ENCODE results near the gene ISY1. TPM values are rescaled to one million over a fixed set of nuclear protein-coding genes. Genes with fewer than 3 reads are reported as not detected.
A peak's percentile ranks its signal among the peaks of the same experiment; 100 is the strongest.
"Not testable (repeated sequence)": the region's sequence is repeated elsewhere in the genome, so short reads cannot be mapped to it uniquely, and the experiment has no call there.

Gene ISY1
- total and polyA plus RNA-seq, 12 donors = 15.9 to 35.4 (median 29.5) TPM

DNA sequence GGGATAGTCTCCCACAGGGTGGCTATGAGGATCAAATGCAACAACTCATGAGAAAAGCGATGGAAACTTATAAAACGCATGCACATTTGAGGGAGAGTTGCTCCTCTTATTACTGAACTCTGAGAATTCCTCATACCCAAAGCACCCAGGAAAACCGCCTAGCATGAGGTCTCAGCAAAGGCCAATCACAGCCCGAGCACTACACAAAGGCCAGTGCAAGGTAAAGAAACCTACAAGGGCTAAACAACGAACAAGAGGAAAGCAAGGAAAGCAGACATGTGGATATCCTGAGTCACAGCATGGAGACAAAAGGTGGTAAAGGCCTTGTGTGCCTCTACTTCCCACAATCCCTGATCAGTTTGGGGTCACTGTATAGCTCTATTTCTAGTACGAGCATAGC is 46.4 kb downstream of the ISY1 start:
- WGBS, 2 donors = 95 to 96% methylated on average over 6 of the region's 6 CpGs
- intact Hi-C loops (cut with DNase I) = loop anchor here in 1 of 10 donors (10.0 kb wide), 1 partner anchor 60 kb away; no protein-coding TSS in a partner anchor
- Histone ChIP-seq H3K27ac (no peak overlapping the region), H3K9me3 (no peaks in the 10 kb centered on the region), H3K27me3 (no peaks in the 10 kb centered on the region), H3K4me1 (peaks cover 5 to 39% (median 27%) of the 10 kb centered on the region in 9 donors), H3K36me3 (peaks cover 0 to 92% (median 3%) of the 10 kb centered on the region in 9 donors), H3K4me3 (no peak overlapping the region)
- TF ChIP-seq, protein P1, sequence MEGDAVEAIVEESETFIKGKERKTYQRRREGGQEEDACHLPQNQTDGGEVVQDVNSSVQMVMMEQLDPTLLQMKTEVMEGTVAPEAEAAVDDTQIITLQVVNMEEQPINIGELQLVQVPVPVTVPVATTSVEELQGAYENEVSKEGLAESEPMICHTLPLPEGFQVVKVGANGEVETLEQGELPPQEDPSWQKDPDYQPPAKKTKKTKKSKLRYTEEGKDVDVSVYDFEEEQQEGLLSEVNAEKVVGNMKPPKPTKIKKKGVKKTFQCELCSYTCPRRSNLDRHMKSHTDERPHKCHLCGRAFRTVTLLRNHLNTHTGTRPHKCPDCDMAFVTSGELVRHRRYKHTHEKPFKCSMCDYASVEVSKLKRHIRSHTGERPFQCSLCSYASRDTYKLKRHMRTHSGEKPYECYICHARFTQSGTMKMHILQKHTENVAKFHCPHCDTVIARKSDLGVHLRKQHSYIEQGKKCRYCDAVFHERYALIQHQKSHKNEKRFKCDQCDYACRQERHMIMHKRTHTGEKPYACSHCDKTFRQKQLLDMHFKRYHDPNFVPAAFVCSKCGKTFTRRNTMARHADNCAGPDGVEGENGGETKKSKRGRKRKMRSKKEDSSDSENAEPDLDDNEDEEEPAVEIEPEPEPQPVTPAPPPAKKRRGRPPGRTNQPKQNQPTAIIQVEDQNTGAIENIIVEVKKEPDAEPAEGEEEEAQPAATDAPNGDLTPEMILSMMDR (IDR thresholded peaks at IDR 0.05) = no peak
- DNase-seq (no peak), ATAC-seq (no peak)

DNA sequence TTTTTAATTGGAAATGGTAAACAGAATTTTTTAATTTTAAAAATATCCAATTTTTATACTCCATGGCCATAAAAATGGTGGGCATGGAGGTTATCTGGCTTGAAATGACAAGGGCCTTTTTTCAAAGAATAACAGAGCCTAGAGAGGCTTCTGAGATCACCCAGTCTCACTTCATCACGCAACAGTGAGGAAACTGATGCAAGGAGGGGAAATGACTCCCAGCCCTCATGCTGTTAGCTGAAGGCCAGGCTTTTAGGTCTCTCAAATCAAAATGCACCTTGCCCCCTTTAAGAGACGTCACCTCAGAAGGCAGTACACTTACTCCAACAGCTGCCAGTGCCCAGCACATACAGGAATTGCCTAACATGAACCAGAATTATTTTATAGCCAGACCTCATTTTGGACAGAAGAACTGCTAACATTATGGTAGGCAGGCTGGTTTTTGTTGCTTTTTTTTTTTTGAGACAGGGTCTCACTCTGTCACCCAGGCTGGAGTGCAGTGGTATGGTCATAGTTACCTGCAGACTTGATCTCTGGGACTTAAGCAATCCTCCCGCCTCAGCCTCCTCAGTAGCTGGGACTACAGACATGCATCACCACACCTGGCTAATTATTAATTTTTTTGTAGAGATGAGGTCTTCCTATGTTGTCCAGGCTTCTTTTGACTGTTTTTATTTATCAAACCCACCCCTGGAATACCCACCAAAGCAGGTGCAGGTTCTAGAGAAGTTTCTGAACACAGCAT is 48.4 kb downstream of the ISY1 start:
- Histone ChIP-seq H3K4me3 (no peak overlapping the region), H3K4me1 (peaks cover 4 to 20% (median 15%) of the 10 kb centered on the region in 9 donors), H3K9me3 (no peaks in the 10 kb centered on the region), H3K27ac (no peak overlapping the region), H3K27me3 (no peaks in the 10 kb centered on the region), H3K36me3 (peaks cover 0 to 93% (median 2%) of the 10 kb centered on the region in 9 donors)
- intact Hi-C loops (cut with DNase I) = loop anchor here in 1 of 10 donors (10.0 kb wide), 1 partner anchor 58 kb away; no protein-coding TSS in a partner anchor
- no peak for DNase-seq
- WGBS, 2 donors = 88 to 97% methylated on average over 3 of the region's 3 CpGs
- TF ChIP-seq, protein P1 (IDR thresholded peaks at IDR 0.05) = no peak
- ATAC-seq = no peak

DNA sequence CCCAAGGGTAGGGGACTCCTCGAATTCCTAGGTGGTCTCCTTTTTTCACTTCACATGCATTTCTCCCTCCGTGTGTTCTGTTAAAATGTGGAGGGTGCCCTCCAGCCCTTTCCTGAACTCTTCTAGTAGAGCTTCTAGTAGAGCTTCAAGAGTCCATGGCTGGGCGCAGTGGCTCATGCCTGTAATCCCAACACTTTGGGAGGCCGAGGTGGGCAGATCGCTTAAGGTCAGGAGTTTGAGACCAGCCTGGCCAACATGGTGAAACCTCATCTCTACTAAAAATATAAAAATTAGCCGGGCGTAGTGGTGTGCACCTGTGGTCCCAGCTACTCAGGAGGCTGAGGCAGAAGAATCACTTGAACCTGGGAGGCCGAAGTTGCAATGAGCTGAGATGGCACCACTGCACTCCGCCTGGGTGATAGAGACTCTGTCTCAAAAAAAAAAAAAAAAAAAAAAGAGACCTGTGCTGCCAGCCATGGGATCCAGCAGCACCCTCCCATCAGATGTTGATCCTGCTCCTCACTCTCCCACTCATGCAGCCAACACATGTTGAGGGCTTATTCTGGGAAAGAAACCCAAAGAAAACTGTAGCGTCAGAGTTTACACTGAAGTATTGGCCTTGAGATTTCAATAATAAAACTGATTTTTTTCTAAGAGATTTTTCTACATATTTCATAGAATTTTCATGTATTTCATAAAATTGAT is 49.6 kb downstream of the ISY1 start:
- DNase-seq, H3K27ac ChIP-seq, H3K27me3 ChIP-seq, H3K4me3 ChIP-seq, H3K9me3 ChIP-seq, ATAC-seq: not testable (repeated sequence)
- intact Hi-C loops (cut with DNase I) = loop anchor here in 1 of 10 donors (10.0 kb wide), 1 partner anchor 56 kb away; no protein-coding TSS in a partner anchor
- WGBS, 2 donors = 94 to 95% methylated on average over 10 of the region's 10 CpGs
- H3K36me3 ChIP-seq = peaks cover 0 to 99% (median 2%) of the 10 kb centered on the region in 9 donors
- peaks cover under 1 to 16% (median 9%) of the 10 kb centered on the region in 9 donors for H3K4me1 ChIP-seq

DNA sequence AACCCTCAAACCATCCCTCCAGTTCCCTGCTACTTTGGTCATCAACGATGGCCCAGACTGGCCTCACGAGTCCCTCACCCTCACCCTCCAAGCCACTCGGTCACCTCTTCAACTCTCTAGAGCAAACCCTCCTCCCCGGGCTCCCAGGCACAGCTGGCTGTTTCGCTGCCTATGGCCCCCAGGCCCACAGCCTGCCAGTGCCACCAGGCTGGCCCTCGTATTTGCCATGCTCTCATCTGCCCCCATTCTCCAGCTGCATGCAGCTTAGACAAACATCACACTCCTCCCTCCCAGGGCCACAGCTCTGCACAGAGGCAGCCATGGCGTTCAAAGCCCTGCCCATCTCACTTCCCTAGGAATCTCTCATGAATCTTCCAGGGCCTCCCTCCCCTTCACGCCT is 53.1 kb downstream of the ISY1 start:
- peaks cover 0 to 18% (median 10%) of the 10 kb centered on the region in 9 donors for H3K4me1 ChIP-seq
- no peaks in the 10 kb centered on the region for H3K9me3 ChIP-seq
- no peak overlapping the region for H3K27ac ChIP-seq
- intact Hi-C loops (cut with DNase I) = no loop called here
- DNase-seq = no peak
- ATAC-seq = peak in 1 of 8 donors; percentile 17
- no peaks in the 10 kb centered on the region for H3K27me3 ChIP-seq
- H3K36me3 ChIP-seq = peaks cover 0 to 72% (median 2%) of the 10 kb centered on the region in 9 donors
- WGBS, 2 donors = 91 to 93% methylated on average over 8 of the region's 8 CpGs
- TF ChIP-seq, protein P1 (IDR thresholded peaks at IDR 0.05) = no peak
- H3K4me3 ChIP-seq = no peak overlapping the region

Measured in heart right ventricle (tissue), 16 donors.